K562 (cell line): ENCODE results near the gene ERC2. TPM values are rescaled to one million over a fixed set of nuclear protein-coding genes. Genes with fewer than 3 reads are reported as not detected.

Experiments used
- ATAC-seq: fragments of 200-7000 bp; cut with Tn5 transposase; 3 replicates; pipeline ENCODE4 v1.9.1; 2020; ENCODE audit warnings: moderate library complexity
- BruUV-seq: library from RNA; stranded (reverse); fragments of 400-500 nt; replicated peaks from 2 replicates; lab custom pipeline; 2021; lab: Mats Ljungman, UMichigan
- CTCF ChIA-PET: fragments of 300-600 bp; formaldehyde crosslinking; extraction: SDS; loops from one replicate; lab custom pipeline; 2021; ENCODE audit warnings: low intra/inter-chr PET ratio; lab: Yijun Ruan, JAX
- POLR2A ChIA-PET: fragments of 300-600, 350-650 bp; sonication (Branson Sonifier 250); formaldehyde crosslinking; extraction: SDS; loops from one replicate; lab custom pipeline; 2021; ENCODE audit warnings: antibody characterized with exemption, inconsistent platforms; lab: Yijun Ruan, JAX
- DNase-seq, 4 experiments: peaks; one replicate each; pipeline versions ENCODE4 v3.0.0 to v3.0.0-alpha.2; 2011 to 2018; ENCODE audit warnings: low spot score in 3 of 4, mixed read lengths in 3 of 4; ENCODE audit errors: extremely low read depth in 1 of 4
- FAIRE-seq: peaks from 2 replicates; lab custom pipeline; 2011; peaks lifted over from hg19 to GRCh38; lab: Jason Lieb, UNC
- H2AFZ ChIP-seq: 2 replicates; pipeline ENCODE4 v1.6.0; 2011; ENCODE audit warnings: low read depth, low read length, control low read depth, inconsistent platforms
- H3K27ac ChIP-seq: fragments of 200-600 bp; 3 replicates; pipeline ENCODE4 v1.8.0; 2011; ENCODE audit warnings: low read depth, mild to moderate bottlenecking, control low read depth, inconsistent platforms, low read length, moderate library complexity, mixed read lengths; ENCODE audit errors: extremely low read depth
- H3K27me3 ChIP-seq, 2 experiments: fragments of 300-600 bp in 1 of 2; 2 replicates in 1 of 2; 3 replicates in 1 of 2; pipeline versions ENCODE4 v1.6.0 to v1.8.0; 2011; ENCODE audit warnings: inconsistent platforms in 2 of 2, low read length in 2 of 2, mild to moderate bottlenecking in 1 of 2, mixed read lengths in 1 of 2, moderate library complexity in 1 of 2; ENCODE audit not compliant: control insufficient read depth in 2 of 2, insufficient read depth in 2 of 2
- H3K36me3 ChIP-seq: fragments of 300-600 bp; 3 replicates; pipeline ENCODE4 v1.8.0; 2011; ENCODE audit warnings: mild to moderate bottlenecking, low read length, inconsistent platforms; ENCODE audit not compliant: control insufficient read depth, insufficient read depth
- H3K4me1 ChIP-seq, 2 experiments: fragments of 200-600 bp in 1 of 2; replicated peaks in 1 of 2; 2 replicates in 1 of 2; 3 replicates in 1 of 2; pipeline versions ENCODE4 v1.5.1 to v1.8.0; 2011; ENCODE audit warnings: inconsistent platforms in 2 of 2, low read length in 2 of 2, mild to moderate bottlenecking in 1 of 2, mixed read lengths in 1 of 2, moderate library complexity in 1 of 2; ENCODE audit not compliant: control insufficient read depth in 2 of 2, insufficient read depth in 2 of 2
- H3K4me2 ChIP-seq: 2 replicates; pipeline ENCODE4 v1.6.1; 2011; ENCODE audit warnings: low read length, control low read depth, inconsistent platforms, mixed read lengths; ENCODE audit not compliant: insufficient read depth
- H3K4me3 ChIP-seq: fragments of 200-600 bp; sonication (generic), shearing (Covaris generic); 2 replicates; pipeline ENCODE4 v1.5.1; 2016; ENCODE audit warnings: control low read depth, inconsistent platforms
- H3K79me2 ChIP-seq: fragments of 200-600 bp; 3 replicates; pipeline ENCODE4 v1.8.0; 2011; ENCODE audit warnings: low read length, inconsistent platforms; ENCODE audit not compliant: control insufficient read depth, insufficient read depth
- H3K9ac ChIP-seq, 2 experiments: 2 replicates each; pipeline versions ENCODE4 v1.6.0 to v1.6.1; 2011; ENCODE audit warnings: low read depth in 2 of 2, low read length in 2 of 2, control low read depth in 1 of 2, inconsistent platforms in 1 of 2, mild to moderate bottlenecking in 1 of 2, mixed read lengths in 1 of 2; ENCODE audit not compliant: insufficient read depth in 1 of 2
- H3K9me1 ChIP-seq: one replicate; pipeline ENCODE4 v1.6.0; 2011; ENCODE audit warnings: inconsistent platforms, mild to moderate bottlenecking, low read length, moderate library complexity; ENCODE audit not compliant: control insufficient read depth, insufficient read depth
- H3K9me3 ChIP-seq: replicated peaks from 2 replicates; pipeline ENCODE4 v1.5.1; 2011; ENCODE audit warnings: low read depth, low read length, inconsistent platforms; ENCODE audit not compliant: control insufficient read depth, insufficient read depth
- H4K20me1 ChIP-seq: replicated peaks from 2 replicates; pipeline ENCODE4 v1.6.1; 2011; ENCODE audit warnings: low read length, inconsistent platforms, mixed read lengths; ENCODE audit not compliant: control insufficient read depth, insufficient read depth
- ARID2 ChIP-seq: fragments of 450-650 bp; IDR thresholded peaks from 2 replicates; pipeline ENCODE4 v1.6.1; 2017; ENCODE audit warnings: antibody characterized with exemption, mild to moderate bottlenecking
- HIVEP1 ChIP-seq: fragments of 250-450 bp; sonication (Bioruptor Pico); IDR thresholded peaks from 2 replicates; pipeline ENCODE4 v1.4.0; 2020; ENCODE audit warnings: mild to moderate bottlenecking
- MCM3 ChIP-seq: fragments of 450-650 bp; IDR thresholded peaks from 2 replicates; pipeline ENCODE4 v1.6.1; 2016
- MXI1 ChIP-seq: IDR thresholded peaks from 2 replicates; pipeline ENCODE4 v1.6.1; 2011; ENCODE audit warnings: low read depth, mild to moderate bottlenecking, improper control_type of control experiment, low read length
- NEUROD1 ChIP-seq: fragments of 150-350 bp; IDR thresholded peaks from 2 replicates; pipeline ENCODE4 v1.6.1; 2014; ENCODE audit warnings: borderline replicate concordance, low read length, low read depth; ENCODE audit not compliant: partially characterized antibody
- PHB ChIP-seq: fragments of 250-450 bp; sonication (Bioruptor Pico); IDR thresholded peaks from 2 replicates; pipeline ENCODE4 v1.5.0; 2021
- PHF8 ChIP-seq: fragments of 200-600 bp; sonication (generic); IDR thresholded peaks from 2 replicates; pipeline ENCODE4 v1.6.1; 2012; ENCODE audit warnings: mixed run types, mild to moderate bottlenecking, inconsistent platforms, low read length, moderate library complexity, borderline replicate concordance
- POLR3A ChIP-seq: IDR thresholded peaks from 2 replicates; pipeline ENCODE4 v1.6.1; 2011; ENCODE audit warnings: borderline replicate concordance, mild to moderate bottlenecking, moderate library complexity; ENCODE audit not compliant: insufficient read length, insufficient read depth; ENCODE audit errors: extremely low read depth
- SNIP1 ChIP-seq: fragments of 450-650 bp; IDR thresholded peaks from 2 replicates; pipeline ENCODE4 v1.7.1; 2017; ENCODE audit warnings: low read depth, mild to moderate bottlenecking
- THRA ChIP-seq: fragments of 450-650 bp; IDR thresholded peaks from 2 replicates; pipeline ENCODE4 v1.6.1; 2017; ENCODE audit warnings: mild to moderate bottlenecking, moderate library complexity
- ZKSCAN8 ChIP-seq: fragments of 200-800 bp; sonication (Bioruptor generic); IDR thresholded peaks from 2 replicates; pipeline ENCODE4 v1.6.1; 2016; ENCODE audit warnings: missing genetic modification characterization, missing compliant biosample characterization
- ZNF217 ChIP-seq: sonication (generic); formaldehyde crosslinking; IDR thresholded peaks from 2 replicates; pipeline ENCODE4 v1.8.0; 2022; ENCODE audit warnings: mild to moderate bottlenecking, missing genetic modification reagents
- ZNF561 ChIP-seq: fragments of 450-650 bp; formaldehyde crosslinking; conservative IDR thresholded peaks from 2 replicates; pipeline ENCODE4 v1.4.0; 2020; ENCODE audit warnings: mild to moderate bottlenecking, moderate library complexity
- ZNF696 ChIP-seq: fragments of 250-450 bp; sonication (Bioruptor Pico); conservative IDR thresholded peaks from 2 replicates; pipeline ENCODE4 v1.4.0; 2020; ENCODE audit warnings: mild to moderate bottlenecking, moderate library complexity
- WGBS: fragments of 100-300 bp; shearing (Covaris generic); methylation state at CpG from one replicate; pipeline ENCODE4 v1.1.6; 2016; ENCODE audit warnings: low coverage, mixed read lengths; ENCODE audit not compliant: insufficient coverage; ENCODE audit errors: missing lambda C conversion rate; 5-methylcytosine and 5-hydroxymethylcytosine counted together
- in situ Hi-C: fragments of 300-500 bp; cut with MboI; formaldehyde crosslinking; loops from 4 replicates; pipeline ENCODE4 v1.15.0; 2018; ENCODE audit warnings: inconsistent platforms, mixed read lengths
- intact Hi-C: fragments of 100-400 bp; cut with micrococcal nuclease; formaldehyde crosslinking; loops from 2 replicates; pipeline ENCODE4 v1.14.2; 2022
- polyA plus RNA-seq, 8 experiments: library from polyadenylated mRNA; depleted of rRNA in 4 of 8; stranded (reverse) in 5 of 8; unstranded in 3 of 8; fragments of >200 nt; fragmentation: Nextera tagmentation in 2 of 8; fragmentation: Illumina TruSeq in 1 of 8; extraction: Ambion mirVana in 2 of 8; extraction: Trizol in 1 of 8; gene quantifications; 2 replicates each; pipeline versions ENCODE4 v1.2.1 to v1.2.3, GENCODE V29; 2011 to 2014; ENCODE audit warnings: inconsistent platforms in 1 of 8, missing spikeins in 1 of 8
- total RNA-seq, 7 experiments: library from RNA; depleted of rRNA in 6 of 7; stranded (reverse); fragments of >200 nt in 6 of 7; fragmentation: Illumina TruSeq in 2 of 7; extraction: Trizol in 2 of 7; gene quantifications; 2 replicates each; pipeline versions ENCODE4 v1.2.1 to v1.2.3, GENCODE V29; 2011 to 2021; ENCODE audit warnings: low replicate concordance in 1 of 7
- TF ChIP-seq, protein P1 (sequence below), 2 experiments: fragments of 200-800 bp in 1 of 2; sonication (Bioruptor generic) in 1 of 2; sonication (generic) in 1 of 2; formaldehyde crosslinking in 1 of 2; IDR thresholded peaks in 1 of 2; conservative IDR thresholded peaks in 1 of 2; 2 replicates each; pipeline versions ENCODE4 v1.5.0 to v1.6.1; 2016 to 2020; ENCODE audit warnings: missing compliant biosample characterization in 1 of 2, missing genetic modification characterization in 1 of 2, missing genetic modification reagents in 1 of 2
- TF ChIP-seq, protein P2 (sequence below): sonication (generic); IDR thresholded peaks from 2 replicates; pipeline ENCODE4 v1.6.1; 2016

The ERC2 gene
- total and polyA plus RNA-seq, 9 of the 15 experiments (the other 6 are each of a cell fraction or from before 2014, with no cell fraction given): 0.04 to 0.18 (median 0.07) TPM; not detected in 2

GRCh38 chr3:55859305-55859704 is 609.0 kb downstream of the ERC2 start (continued):
- TF ChIP-seq THRA: no peak
- TF ChIP-seq PHB (CRISPR knock-in tag): no peak
- TF ChIP-seq ZNF217 (CRISPR knock-in tag): no peak

DNA sequence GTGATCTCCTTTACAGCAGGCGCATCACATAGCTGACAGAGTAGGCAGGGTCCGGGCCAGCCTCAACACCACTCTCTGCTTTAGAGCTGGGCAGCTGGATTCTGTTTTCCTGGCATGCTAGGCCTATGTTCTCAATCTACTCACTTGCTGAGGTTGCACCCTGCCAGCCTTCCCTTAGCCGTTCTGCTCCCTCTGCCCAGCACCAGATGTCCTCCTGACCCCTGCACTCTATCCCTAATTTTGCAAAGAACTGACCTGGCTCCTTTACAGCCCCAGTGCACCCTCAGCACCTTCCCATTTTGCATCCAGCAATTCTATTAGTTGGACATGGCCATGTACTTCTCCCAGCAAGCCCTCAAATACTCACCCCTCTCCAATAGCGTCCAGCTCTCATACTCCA is 609.5 kb downstream of the ERC2 start:
- no peak overlapping the region for H2AFZ ChIP-seq
- H3K79me2 ChIP-seq: no peaks in the 10 kb centered on the region
- no TSS peak for BruUV-seq
- ChIA-PET CTCF (no interaction called here), POLR2A (no interaction called here)
- H3K9me1 ChIP-seq: no peaks in the 10 kb centered on the region
- no peak overlapping the region for H3K9ac ChIP-seq
- no peaks in the 10 kb centered on the region for H4K20me1 ChIP-seq
- intact Hi-C loops (no loop called here), in situ Hi-C loops (no loop called here)
- FAIRE-seq: no peak
- H3K27me3 ChIP-seq: no peaks in the 10 kb centered on the region
- H3K4me3 ChIP-seq: no peak overlapping the region
- WGBS: 0% methylated on average over 3 of the region's 4 CpGs
- H3K4me1 ChIP-seq: no peaks in the 10 kb centered on the region
- no peaks in the 10 kb centered on the region for H3K9me3 ChIP-seq
- no peak overlapping the region for H3K4me2 ChIP-seq
- no peak for DNase-seq
- no peak overlapping the region for H3K27ac ChIP-seq
- no peaks in the 10 kb centered on the region for H3K36me3 ChIP-seq
- TF ChIP-seq ARID2 (no peak), ZNF696 (no peak), MCM3 (no peak), NEUROD1 (no peak), SNIP1 (no peak), PHB (CRISPR knock-in tag) (no peak), ZKSCAN8 (CRISPR knock-in tag) (no peak), PHF8 (no peak), POLR3A (no peak), MXI1 (no peak), HIVEP1 (CRISPR knock-in tag) (no peak), ZNF561 (no peak)
- TF ChIP-seq, protein P1, sequence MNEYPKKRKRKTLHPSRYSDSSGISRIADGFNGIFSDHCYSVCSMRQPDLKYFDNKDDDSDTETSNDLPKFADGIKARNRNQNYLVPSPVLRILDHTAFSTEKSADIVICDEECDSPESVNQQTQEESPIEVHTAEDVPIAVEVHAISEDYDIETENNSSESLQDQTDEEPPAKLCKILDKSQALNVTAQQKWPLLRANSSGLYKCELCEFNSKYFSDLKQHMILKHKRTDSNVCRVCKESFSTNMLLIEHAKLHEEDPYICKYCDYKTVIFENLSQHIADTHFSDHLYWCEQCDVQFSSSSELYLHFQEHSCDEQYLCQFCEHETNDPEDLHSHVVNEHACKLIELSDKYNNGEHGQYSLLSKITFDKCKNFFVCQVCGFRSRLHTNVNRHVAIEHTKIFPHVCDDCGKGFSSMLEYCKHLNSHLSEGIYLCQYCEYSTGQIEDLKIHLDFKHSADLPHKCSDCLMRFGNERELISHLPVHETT (CRISPR knock-in tag; conservative IDR thresholded peaks at IDR 0.05 in 1 of 2, IDR thresholded peaks at IDR 0.05 in 1 of 2): no peak
- TF ChIP-seq, protein P2, sequence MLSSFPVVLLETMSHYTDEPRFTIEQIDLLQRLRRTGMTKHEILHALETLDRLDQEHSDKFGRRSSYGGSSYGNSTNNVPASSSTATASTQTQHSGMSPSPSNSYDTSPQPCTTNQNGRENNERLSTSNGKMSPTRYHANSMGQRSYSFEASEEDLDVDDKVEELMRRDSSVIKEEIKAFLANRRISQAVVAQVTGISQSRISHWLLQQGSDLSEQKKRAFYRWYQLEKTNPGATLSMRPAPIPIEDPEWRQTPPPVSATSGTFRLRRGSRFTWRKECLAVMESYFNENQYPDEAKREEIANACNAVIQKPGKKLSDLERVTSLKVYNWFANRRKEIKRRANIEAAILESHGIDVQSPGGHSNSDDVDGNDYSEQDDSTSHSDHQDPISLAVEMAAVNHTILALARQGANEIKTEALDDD: no peak
- no peak for ATAC-seq
